H9 (cell line): Measurements from ENCODE around the gene MINDY4. TPM values are rescaled to one million over a fixed set of nuclear protein-coding genes. Genes with fewer than 3 reads are reported as not detected.

Source experiments
- DNase-seq: peaks from one replicate; pipeline ENCODE4 v3.0.0-alpha.2; 2017
- H2AFZ ChIP-seq: one replicate; pipeline ENCODE4 v1.6.1; 2013; ENCODE audit warnings: mild to moderate bottlenecking, low read length, control low read depth, moderate library complexity
- H2AK5ac ChIP-seq: 2 replicates; pipeline ENCODE4 v1.6.1; 2013; ENCODE audit warnings: low read length, control low read depth, mixed read lengths; ENCODE audit not compliant: insufficient read length
- H2BK120ac ChIP-seq: one replicate; pipeline ENCODE4 v1.6.1; 2013; ENCODE audit warnings: low read depth, mild to moderate bottlenecking, low read length, control low read depth, inconsistent platforms; ENCODE audit not compliant: poor library complexity, severe bottlenecking
- H2BK12ac ChIP-seq: 2 replicates; pipeline ENCODE4 v1.6.1; 2013; ENCODE audit warnings: low read length, control low read depth, mixed read lengths, low read depth; ENCODE audit not compliant: insufficient read length
- H2BK15ac ChIP-seq: 2 replicates; pipeline ENCODE4 v1.6.1; 2013; ENCODE audit warnings: low read depth, low read length, control low read depth
- H2BK20ac ChIP-seq: one replicate; pipeline ENCODE4 v1.6.1; 2013; ENCODE audit warnings: low read depth, mild to moderate bottlenecking, low read length, control low read depth, inconsistent platforms; ENCODE audit not compliant: poor library complexity, severe bottlenecking
- H2BK5ac ChIP-seq: 2 replicates; pipeline ENCODE4 v1.6.1; 2013; ENCODE audit warnings: low read length, control low read depth, mixed read lengths; ENCODE audit not compliant: insufficient read length
- H3K14ac ChIP-seq: 2 replicates; pipeline ENCODE4 v1.6.1; 2013; ENCODE audit warnings: low read length, control low read depth; ENCODE audit not compliant: insufficient read depth
- H3K18ac ChIP-seq: 2 replicates; pipeline ENCODE4 v1.6.1; 2013; ENCODE audit warnings: low read depth, mild to moderate bottlenecking, mixed read lengths, low read length, control low read depth; ENCODE audit not compliant: insufficient read length
- H3K23ac ChIP-seq: 2 replicates; pipeline ENCODE4 v1.6.1; 2013; ENCODE audit warnings: low read length, control low read depth, mixed read lengths, low read depth; ENCODE audit not compliant: insufficient read length
- H3K23me2 ChIP-seq: 2 replicates; pipeline ENCODE4 v1.6.1; 2013; ENCODE audit warnings: low read depth, mild to moderate bottlenecking, mixed read lengths, low read length, control low read depth; ENCODE audit not compliant: insufficient read length, poor library complexity, severe bottlenecking
- H3K27ac ChIP-seq: 2 replicates; pipeline ENCODE4 v1.5.1; 2013; ENCODE audit warnings: low read length, control low read depth, mixed read lengths, low read depth; ENCODE audit not compliant: insufficient read length
- H3K27me3 ChIP-seq: 2 replicates; pipeline ENCODE4 v1.6.1; 2013; ENCODE audit warnings: low read length, control low read depth, inconsistent platforms; ENCODE audit not compliant: insufficient read depth
- H3K4ac ChIP-seq: 2 replicates; pipeline ENCODE4 v1.6.1; 2013; ENCODE audit warnings: low read depth, mild to moderate bottlenecking, control low read depth, inconsistent platforms, low read length, moderate library complexity
- H3K4me1 ChIP-seq: 2 replicates; pipeline ENCODE4 v1.6.1; 2013; ENCODE audit warnings: low read length, control low read depth, inconsistent platforms; ENCODE audit not compliant: insufficient read depth
- H3K4me2 ChIP-seq: 2 replicates; pipeline ENCODE4 v1.6.1; 2013; ENCODE audit warnings: low read length, control low read depth, mixed read lengths; ENCODE audit not compliant: insufficient read length, insufficient read depth
- H3K56ac ChIP-seq: 2 replicates; pipeline ENCODE4 v1.6.1; 2013; ENCODE audit warnings: low read depth, mild to moderate bottlenecking, mixed read lengths, low read length, control low read depth; ENCODE audit not compliant: insufficient read length
- H3K79me1 ChIP-seq: 2 replicates; pipeline ENCODE4 v1.6.1; 2013; ENCODE audit warnings: low read depth, mild to moderate bottlenecking, moderate library complexity, low read length, control low read depth, inconsistent platforms; ENCODE audit not compliant: insufficient read depth, poor library complexity, severe bottlenecking
- H3K79me2 ChIP-seq: 2 replicates; pipeline ENCODE4 v1.6.1; 2013; ENCODE audit warnings: low read length, control low read depth, inconsistent platforms; ENCODE audit not compliant: insufficient read depth
- H3K9ac ChIP-seq: 2 replicates; pipeline ENCODE4 v1.6.1; 2013; ENCODE audit warnings: low read length, control low read depth, mixed read lengths; ENCODE audit not compliant: insufficient read length; ENCODE audit errors: extremely low read depth
- H3K9me3 ChIP-seq: one replicate; pipeline ENCODE4 v1.6.1; 2013; ENCODE audit warnings: low read depth, low read length, inconsistent platforms; ENCODE audit not compliant: control insufficient read depth
- H3T11ph ChIP-seq: one replicate; pipeline ENCODE4 v1.6.1; 2013; ENCODE audit warnings: mild to moderate bottlenecking, low read length, control low read depth, inconsistent platforms
- H4K20me1 ChIP-seq: one replicate; pipeline ENCODE4 v1.6.1; 2013; ENCODE audit not compliant: control insufficient read depth, insufficient read length, insufficient read depth
- H4K5ac ChIP-seq: 2 replicates; pipeline ENCODE4 v1.6.1; 2013; ENCODE audit warnings: low read depth, mild to moderate bottlenecking, mixed read lengths, low read length, control low read depth; ENCODE audit not compliant: insufficient read length
- H4K8ac ChIP-seq: replicated peaks from 2 replicates; pipeline ENCODE4 v1.6.1; 2013; ENCODE audit warnings: low read length, control low read depth, mixed read lengths, low read depth; ENCODE audit not compliant: insufficient read length
- H4K91ac ChIP-seq: 2 replicates; pipeline ENCODE4 v1.6.1; 2013; ENCODE audit warnings: low read depth, mild to moderate bottlenecking, moderate library complexity, mixed read lengths, low read length, control low read depth; ENCODE audit not compliant: insufficient read length
- H3K27ac Mint-ChIP-seq, 3 experiments: 2 replicates in 2 of 3; 3 replicates in 1 of 3; pipeline ENCODE4 v1.8.0; 2020 to 2021; ENCODE audit warnings: mixed read lengths in 3 of 3, mild to moderate bottlenecking in 1 of 3, moderate library complexity in 1 of 3
- H3K27me3 Mint-ChIP-seq: 2 replicates; pipeline ENCODE4 v1.8.0; 2021; ENCODE audit warnings: low read depth, mild to moderate bottlenecking, moderate library complexity, mixed read lengths
- H3K36me3 Mint-ChIP-seq, 3 experiments: 2 replicates in 2 of 3; 3 replicates in 1 of 3; pipeline ENCODE4 v1.8.0; 2020 to 2021; ENCODE audit warnings: low read depth in 3 of 3, mixed read lengths in 3 of 3; ENCODE audit not compliant: insufficient read depth in 1 of 3
- H3K4me1 Mint-ChIP-seq, 2 experiments: 2 replicates each; pipeline ENCODE4 v1.8.0; 2020; ENCODE audit warnings: mixed read lengths in 2 of 2
- H3K4me3 Mint-ChIP-seq, 2 experiments: 2 replicates in 1 of 2; 3 replicates in 1 of 2; pipeline ENCODE4 v1.8.0; 2020 to 2021; ENCODE audit warnings: mild to moderate bottlenecking in 2 of 2, mixed read lengths in 2 of 2, moderate library complexity in 1 of 2
- H3K9me3 Mint-ChIP-seq, 2 experiments: 2 replicates in 1 of 2; 3 replicates in 1 of 2; pipeline ENCODE4 v1.8.0; 2020; ENCODE audit warnings: mild to moderate bottlenecking in 2 of 2, mixed read lengths in 2 of 2, moderate library complexity in 1 of 2
- CTCF ChIP-seq: fragments of 200-600 bp; sonication (generic); conservative IDR thresholded peaks from 3 replicates; pipeline ENCODE4 v1.8.0; 2021; ENCODE audit warnings: antibody characterized with exemption, mild to moderate bottlenecking
- WGBS: extraction: QIAGEN DNeasy Blood & Tissue Kit; methylation state at CpG from one replicate; pipeline ENCODE4 v1.1.7; 2013; ENCODE audit warnings: missing lambda C conversion rate, low lambda C conversion rate, mixed read lengths; ENCODE audit not compliant: insufficient read length; ENCODE audit errors: extremely low coverage; 5-methylcytosine and 5-hydroxymethylcytosine counted together
- total RNA-seq: library from RNA; stranded (reverse); gene quantifications from 2 replicates; pipeline ENCODE4 v1.2.1, GENCODE V29; 2021

MINDY4 gene
- total RNA-seq, 1 experiment from 2014 or later, result 3.1 TPM

- Histone ChIP-seq H3K23ac (no peak overlapping the region), H2BK12ac (no peak overlapping the region), H3K9me3 (no peaks in the 10 kb centered on the region), H2BK15ac (no peak overlapping the region), H3K4me2 (no peak overlapping the region), H2BK120ac (no peak overlapping the region), H3K9ac (no peak overlapping the region), H3K27ac (no peak overlapping the region), H2AFZ (no peak overlapping the region), H3K23me2 (no peaks in the 10 kb centered on the region), H3K27me3 (no peaks in the 10 kb centered on the region), H2BK5ac (no peak overlapping the region), H3K14ac (no peak overlapping the region; the same call in 1 of the 2 replicates), H3K4ac (no peak overlapping the region), H4K91ac (no peak overlapping the region), H3K56ac (no peak overlapping the region), H2AK5ac (no peak overlapping the region), H3K79me2 (no peaks in the 10 kb centered on the region), H4K8ac (no peak overlapping the region), H2BK20ac (no peak overlapping the region), H3K18ac (no peak overlapping the region), H4K20me1 (no peaks in the 10 kb centered on the region), H4K5ac (no peak overlapping the region), H3K79me1 (no peaks in the 10 kb centered on the region), H3T11ph (no peak overlapping the region), H3K4me1 (0 out of 2 replicates have a peak, but pooled peaks cover 3% of the 10 kb centered on the region)
- Mint-ChIP-seq H3K9me3 (peaks cover 3% of the 10 kb centered on the region in 2 experiments; a peak in 2 of 5 replicates), H3K27ac (no peak overlapping the region), H3K36me3 (peaks cover 2 to 8% (median 3%) of the 10 kb centered on the region in 3 experiments; a peak in 3 of 7 replicates), H3K27me3 (peaks cover 13% of the 10 kb centered on the region), H3K4me3 (no peak overlapping the region), H3K4me1 (peaks cover 19 to 27% of the 10 kb centered on the region in 2 experiments)
- DNase-seq, result no peak
- TF ChIP-seq CTCF, result no peak
- whole genome bisulfite sequencing, result no CpG with 5 or more reads among the region's 6 CpGs
These were observed 38.0 kb upstream of the MINDY4 start for GRCh38 chr7:30733216-30733615.
